IMR-90 (cell line): Measurements from ENCODE around the gene NLRC5.

ENCODE experiments used
- CHD1 ChIP-seq: IDR thresholded peaks from 2 replicates; pipeline ENCODE4 v1.6.1; 2012; ENCODE audit warnings: low read depth, low read length, improper control_type of control experiment
- MAFK ChIP-seq: IDR thresholded peaks from 2 replicates; pipeline ENCODE4 v1.6.1; 2012; ENCODE audit warnings: low read depth, low read length, improper control_type of control experiment
- MAZ ChIP-seq: IDR thresholded peaks from 2 replicates; pipeline ENCODE4 v1.6.1; 2012; ENCODE audit warnings: low read depth, mild to moderate bottlenecking, low read length, improper control_type of control experiment, moderate library complexity, borderline replicate concordance
- MXI1 ChIP-seq: IDR thresholded peaks from 2 replicates; pipeline ENCODE4 v1.6.1; 2012; ENCODE audit warnings: low read depth, mild to moderate bottlenecking, low read length, moderate library complexity, borderline replicate concordance
- POLR2A ChIP-seq: IDR thresholded peaks from 2 replicates; pipeline ENCODE4 v1.6.1; 2012; ENCODE audit warnings: mild to moderate bottlenecking, low read depth, low read length
- RAD21 ChIP-seq: IDR thresholded peaks from 2 replicates; pipeline ENCODE4 v1.6.1; 2012; ENCODE audit warnings: low read length, improper control_type of control experiment
- RCOR1 ChIP-seq: IDR thresholded peaks from 2 replicates; pipeline ENCODE4 v1.6.1; 2012; ENCODE audit warnings: mild to moderate bottlenecking, low read length, improper control_type of control experiment; ENCODE audit not compliant: insufficient replicate concordance
- RFX5 ChIP-seq: IDR thresholded peaks from 2 replicates; pipeline ENCODE4 v1.8.0; 2012; ENCODE audit warnings: low read depth, mild to moderate bottlenecking, low read length, moderate library complexity
- SMC3 ChIP-seq: fragments of 150-350 bp; IDR thresholded peaks from 2 replicates; pipeline ENCODE4 v1.6.1; 2016; ENCODE audit warnings: low read depth, mild to moderate bottlenecking, antibody characterized with exemption, low read length, moderate library complexity
- TF ChIP-seq, protein P1 (sequence below): conservative IDR thresholded peaks from 2 replicates; pipeline ENCODE4 v1.5.1; 2012; ENCODE audit warnings: mild to moderate bottlenecking, low read depth, low read length, improper control_type of control experiment
- TF ChIP-seq, protein P2 (sequence below): fragments of 150-350 bp; IDR thresholded peaks from 2 replicates; pipeline ENCODE4 v1.6.1; 2017; ENCODE audit warnings: mild to moderate bottlenecking, antibody characterized with exemption, low read length, low read depth

DNA sequence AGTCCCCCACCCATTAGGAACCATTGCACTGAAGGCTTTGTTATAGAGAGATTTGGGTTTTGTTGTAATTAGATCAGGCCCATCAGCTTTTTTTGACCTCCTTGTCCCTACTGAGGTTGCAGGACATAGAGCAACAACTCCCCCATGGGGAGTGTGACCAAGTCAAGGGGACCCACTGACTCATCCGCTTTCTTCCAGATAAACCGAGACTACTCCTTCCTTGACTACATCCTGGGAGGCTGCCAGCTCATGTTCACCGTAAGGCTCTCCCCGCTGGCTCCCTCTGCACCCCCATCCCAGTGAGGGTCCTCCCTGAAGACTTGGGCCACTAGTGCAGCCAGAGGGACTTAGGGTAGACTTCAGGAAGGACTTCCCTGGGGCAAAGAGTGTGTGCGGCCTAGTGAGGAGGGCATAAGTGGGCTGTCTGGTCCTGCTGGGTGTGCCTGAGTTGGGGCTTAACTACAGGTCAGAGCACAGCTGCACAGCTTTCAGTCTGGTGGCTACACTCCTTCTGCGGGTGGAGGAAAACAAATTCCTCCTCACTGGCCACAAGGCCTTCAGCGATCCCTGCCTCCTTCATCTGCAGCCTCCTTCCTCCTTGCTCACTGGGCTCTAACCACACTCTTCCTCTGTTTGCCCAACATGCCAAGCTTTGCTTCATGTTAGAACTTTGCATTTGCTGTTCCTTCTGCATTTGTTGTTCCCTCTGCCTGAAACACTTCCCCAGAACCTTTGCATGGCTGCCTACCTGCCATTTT, 134.0 kb downstream of the NLRC5 start:
- TF ChIP-seq, protein P1, sequence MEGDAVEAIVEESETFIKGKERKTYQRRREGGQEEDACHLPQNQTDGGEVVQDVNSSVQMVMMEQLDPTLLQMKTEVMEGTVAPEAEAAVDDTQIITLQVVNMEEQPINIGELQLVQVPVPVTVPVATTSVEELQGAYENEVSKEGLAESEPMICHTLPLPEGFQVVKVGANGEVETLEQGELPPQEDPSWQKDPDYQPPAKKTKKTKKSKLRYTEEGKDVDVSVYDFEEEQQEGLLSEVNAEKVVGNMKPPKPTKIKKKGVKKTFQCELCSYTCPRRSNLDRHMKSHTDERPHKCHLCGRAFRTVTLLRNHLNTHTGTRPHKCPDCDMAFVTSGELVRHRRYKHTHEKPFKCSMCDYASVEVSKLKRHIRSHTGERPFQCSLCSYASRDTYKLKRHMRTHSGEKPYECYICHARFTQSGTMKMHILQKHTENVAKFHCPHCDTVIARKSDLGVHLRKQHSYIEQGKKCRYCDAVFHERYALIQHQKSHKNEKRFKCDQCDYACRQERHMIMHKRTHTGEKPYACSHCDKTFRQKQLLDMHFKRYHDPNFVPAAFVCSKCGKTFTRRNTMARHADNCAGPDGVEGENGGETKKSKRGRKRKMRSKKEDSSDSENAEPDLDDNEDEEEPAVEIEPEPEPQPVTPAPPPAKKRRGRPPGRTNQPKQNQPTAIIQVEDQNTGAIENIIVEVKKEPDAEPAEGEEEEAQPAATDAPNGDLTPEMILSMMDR = no peak
- no peak for TF ChIP-seq MXI1
- no peak for TF ChIP-seq POLR2A
- no peak for TF ChIP-seq RFX5
- TF ChIP-seq SMC3 = no peak
- TF ChIP-seq RAD21 = no peak
- no peak for TF ChIP-seq CHD1
- TF ChIP-seq MAFK = no peak
- no peak for TF ChIP-seq MAZ
- no peak for TF ChIP-seq RCOR1
- TF ChIP-seq, protein P2, sequence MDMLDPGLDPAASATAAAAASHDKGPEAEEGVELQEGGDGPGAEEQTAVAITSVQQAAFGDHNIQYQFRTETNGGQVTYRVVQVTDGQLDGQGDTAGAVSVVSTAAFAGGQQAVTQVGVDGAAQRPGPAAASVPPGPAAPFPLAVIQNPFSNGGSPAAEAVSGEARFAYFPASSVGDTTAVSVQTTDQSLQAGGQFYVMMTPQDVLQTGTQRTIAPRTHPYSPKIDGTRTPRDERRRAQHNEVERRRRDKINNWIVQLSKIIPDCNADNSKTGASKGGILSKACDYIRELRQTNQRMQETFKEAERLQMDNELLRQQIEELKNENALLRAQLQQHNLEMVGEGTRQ = no peak
